ENCODE data around the gene DOCK4.

Gene DOCK4

DNA sequence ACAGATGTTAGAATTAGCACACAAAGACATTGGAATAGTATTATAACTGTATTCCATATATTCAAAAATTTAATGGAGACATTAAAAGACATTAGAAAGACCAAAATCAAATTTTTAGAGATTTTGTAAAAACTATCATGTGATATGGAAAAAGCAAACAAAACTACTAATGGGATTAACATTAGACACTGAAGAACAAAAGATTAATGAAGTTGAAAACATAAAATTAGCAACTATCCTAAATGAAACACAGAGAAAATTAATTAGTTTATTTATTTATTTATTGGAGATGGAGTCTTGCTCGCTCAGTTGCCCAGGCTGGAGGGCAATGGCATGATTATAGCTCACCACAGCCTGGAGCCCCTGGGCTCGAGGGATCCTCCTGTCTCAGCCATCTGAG, 158.8 kb downstream of the DOCK4 start:
- DNase-seq: no peak

DNA sequence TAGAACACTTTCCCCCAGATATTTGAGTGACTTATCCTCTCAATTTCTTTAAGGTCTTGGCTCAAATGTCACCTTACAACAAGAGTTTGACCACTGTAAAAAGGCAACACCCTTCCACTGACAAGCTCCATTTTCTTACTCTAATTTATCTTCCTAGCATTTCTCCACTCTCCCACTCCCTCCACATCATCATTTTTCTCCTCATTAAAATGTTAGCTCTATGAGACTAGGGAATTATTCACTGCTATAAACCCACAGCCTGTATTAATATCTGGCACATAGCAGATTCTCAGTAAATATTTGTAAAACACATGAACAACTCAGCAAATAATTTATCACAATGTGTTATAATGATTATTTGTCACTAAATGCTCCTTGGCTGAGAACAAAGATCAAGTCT, 161.0 kb downstream of the DOCK4 start:
- DNase-seq: no peak

DNA sequence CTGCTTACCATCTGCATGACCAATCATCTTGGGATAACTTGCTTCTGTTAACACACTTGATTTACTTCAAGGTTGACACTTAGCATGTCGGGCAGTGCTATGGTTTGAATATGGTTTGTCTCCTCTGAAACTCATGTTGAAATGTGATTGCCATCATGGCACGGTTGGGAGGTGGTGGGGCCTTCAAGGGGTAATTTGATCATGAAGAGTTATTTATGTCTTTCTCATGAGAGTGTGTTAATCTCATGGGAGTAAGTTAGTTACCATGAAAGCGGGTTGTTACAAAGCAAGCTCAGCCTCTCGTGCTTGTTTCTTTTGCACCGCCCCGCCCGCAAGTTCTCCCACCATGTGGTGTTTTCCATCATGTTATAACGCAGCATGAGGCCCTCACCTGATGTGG, 163.6 kb downstream of the DOCK4 start:
- DNase-seq: no peak

DNA sequence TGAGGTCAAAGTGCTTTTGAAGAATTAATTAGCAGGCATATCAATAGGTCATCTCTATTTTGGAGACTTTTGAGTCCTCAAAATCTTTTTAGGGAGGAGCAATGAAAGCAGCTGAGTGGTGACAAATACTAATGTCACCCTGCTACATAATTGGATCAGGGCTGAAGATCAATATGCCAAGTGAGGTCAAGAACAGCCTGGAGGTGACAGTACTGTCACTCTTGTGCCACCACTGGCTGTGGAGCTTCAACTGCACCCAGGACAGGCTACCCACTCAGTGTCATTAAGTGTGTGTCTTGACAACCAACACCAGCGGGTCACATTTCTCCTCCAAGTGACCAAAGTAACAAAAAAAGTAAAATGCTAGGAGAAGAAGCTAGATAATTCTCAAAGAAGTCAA, 167.8 kb downstream of the DOCK4 start:
- no peak for DNase-seq

DNA sequence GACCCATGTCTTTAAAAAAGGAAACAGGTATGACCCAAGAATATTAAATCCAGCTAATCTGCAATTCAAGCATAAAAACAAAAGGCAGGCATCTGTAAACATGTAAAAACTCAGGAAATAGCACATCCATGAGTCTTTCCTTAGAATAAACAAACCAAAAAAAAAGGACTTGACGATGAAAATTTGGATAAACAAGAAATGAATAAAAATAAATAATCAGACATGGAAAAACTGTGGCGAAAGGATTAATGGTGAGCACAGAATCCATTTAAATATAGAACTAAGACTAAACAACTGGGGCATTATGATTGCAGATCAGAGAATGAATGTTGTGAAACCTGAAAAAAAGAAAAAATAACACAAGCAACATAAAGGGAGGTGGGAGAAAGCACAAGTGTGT, 170.1 kb downstream of the DOCK4 start:
- no peak for DNase-seq

DNA sequence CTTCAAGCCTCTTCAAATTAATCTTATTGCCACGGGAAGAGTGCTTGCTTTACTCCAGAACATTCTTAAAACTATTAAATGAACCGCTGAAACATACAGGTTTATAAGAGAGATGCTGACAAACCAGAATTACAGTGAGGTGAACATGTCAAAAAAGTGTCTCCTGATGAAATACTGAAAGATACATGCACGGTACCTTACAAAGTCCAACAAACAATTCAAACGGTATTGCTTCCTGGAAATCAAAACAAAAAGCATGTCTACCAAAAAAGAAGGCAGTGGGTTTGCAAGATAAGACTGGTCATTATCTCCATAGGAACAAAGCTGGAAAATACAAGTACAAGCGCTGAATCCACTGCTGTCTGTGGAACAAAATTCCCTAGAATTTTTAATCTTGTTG, 174.5 kb downstream of the DOCK4 start:
- DNase-seq: no peak

DNA sequence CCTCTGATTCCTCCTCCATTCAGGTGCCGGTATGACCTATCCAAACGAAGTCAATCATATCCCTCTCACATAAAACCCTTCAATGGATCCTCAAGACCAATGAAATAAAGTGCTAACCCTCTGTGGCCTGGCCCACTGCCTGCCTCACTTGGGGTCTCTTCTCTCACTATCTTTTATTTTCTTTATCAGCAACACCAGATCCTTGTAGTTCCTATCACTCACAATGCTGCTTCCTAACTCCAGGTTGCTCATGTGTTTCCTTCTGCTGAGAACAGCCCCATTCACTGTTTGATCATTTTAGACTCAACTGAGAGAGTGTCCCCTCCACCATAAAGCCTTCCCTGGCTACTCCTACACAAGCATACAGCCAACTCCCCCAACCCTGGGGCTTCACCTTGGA, 180.6 kb downstream of the DOCK4 start:
- no peak for DNase-seq

DNA sequence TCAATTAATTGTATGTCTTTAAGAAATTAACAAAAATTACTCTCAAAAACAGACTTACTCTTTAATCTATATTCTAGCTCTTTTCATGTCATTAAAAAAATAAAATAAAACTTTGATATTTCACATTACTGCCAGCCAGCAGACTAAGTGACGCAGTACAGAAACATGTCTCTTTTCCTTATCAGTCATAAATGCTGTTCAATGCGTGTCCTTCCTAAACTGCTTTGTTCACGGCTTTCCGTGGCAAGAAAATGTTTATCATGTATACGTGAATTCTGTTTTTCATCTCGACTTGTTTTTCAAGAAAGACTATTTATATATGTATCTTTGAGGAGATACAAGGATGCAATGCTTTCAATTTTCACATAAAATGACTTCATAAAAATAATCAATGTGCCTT, 182.4 kb downstream of the DOCK4 start:
- DNase-seq: no peak

DNA sequence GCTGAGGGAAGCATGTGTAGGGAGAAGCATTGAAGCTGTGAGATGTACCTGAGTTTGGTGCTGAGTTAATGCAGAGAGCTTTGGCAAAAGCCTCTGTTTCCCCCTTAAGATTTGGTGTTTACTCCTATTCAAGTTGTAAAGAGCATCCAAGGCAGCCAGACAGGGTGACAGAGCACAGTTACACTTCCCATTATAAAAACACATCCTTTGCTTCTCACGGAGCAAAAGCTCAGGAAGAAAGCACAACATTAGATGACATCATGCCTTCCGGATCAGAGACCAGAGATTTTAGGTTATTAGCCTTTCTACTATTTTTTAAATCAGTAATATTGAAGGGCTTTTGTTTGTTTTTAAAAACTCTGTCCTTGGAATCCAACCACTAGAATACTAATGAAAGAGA, 182.9 kb downstream of the DOCK4 start:
- DNase-seq: no peak

DNA sequence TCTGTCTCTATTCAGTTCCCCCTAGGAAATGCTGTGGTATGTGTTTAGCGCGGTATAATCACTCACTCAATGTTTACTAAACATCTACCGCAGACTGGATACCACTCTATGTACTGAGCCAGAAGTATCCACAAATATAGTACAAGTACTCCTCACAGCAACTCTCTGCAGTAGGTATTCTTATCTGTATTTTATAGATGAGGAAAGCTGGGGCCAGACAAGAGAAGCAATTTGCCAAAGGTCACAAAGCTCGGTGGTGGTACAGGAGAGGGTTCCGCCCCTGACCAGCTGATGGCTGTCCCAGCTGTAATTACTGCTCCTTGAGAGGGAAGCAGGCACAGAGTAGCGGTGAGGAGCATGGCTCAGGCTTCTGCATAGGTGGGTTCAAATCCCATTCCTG, 184.1 kb downstream of the DOCK4 start:
- no peak for DNase-seq

DNA sequence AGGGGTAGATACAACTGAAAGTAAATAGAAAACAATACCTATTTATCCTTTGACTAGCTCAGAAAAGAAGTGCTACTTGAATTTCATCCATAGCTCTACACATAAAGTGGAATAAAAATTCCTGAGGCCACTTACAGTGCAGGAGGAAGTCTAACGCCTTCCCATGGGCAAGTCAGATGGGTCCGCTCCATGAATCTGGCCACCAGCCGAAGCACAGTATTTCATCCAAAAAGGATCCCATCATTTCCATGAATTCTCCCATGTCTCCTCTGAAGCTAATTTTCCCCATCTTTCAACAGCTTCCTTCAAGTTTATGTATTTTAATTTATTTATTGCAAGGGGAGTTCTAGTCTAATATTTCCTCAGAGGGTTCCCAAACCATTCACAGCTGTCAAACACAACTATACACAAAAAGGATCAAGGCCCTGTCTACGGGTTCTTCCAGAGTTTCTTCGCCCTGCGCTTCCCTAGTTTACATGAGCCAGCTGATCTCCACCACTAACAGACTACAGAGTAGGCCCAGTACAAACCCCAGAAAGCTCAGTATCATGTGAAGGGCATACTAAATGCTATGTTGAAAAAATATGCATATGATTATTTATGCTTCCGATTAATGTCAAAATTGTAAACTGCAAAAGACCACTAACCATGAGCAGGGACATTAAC, 184.7 kb downstream of the DOCK4 start:
- no peak for DNase-seq

DNA sequence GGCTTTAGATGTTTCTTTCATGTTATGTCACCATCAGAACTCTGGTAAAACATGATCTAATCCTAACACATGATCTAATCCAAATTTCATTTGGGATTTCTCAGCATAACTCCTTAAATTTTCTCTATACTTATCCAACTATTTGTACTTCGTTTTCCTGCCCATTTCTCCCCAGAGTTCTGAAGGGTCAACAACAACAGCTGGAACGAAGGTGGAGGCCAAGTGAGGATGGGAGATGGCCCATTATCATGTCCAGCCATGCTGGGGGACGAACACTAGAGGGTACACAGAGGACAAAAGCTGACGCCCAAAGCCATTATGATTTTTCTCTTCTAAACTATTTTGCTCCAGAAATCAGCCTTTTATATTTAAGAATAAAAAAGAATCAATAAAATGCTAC, 185.4 kb downstream of the DOCK4 start:
- no peak for DNase-seq

DNA sequence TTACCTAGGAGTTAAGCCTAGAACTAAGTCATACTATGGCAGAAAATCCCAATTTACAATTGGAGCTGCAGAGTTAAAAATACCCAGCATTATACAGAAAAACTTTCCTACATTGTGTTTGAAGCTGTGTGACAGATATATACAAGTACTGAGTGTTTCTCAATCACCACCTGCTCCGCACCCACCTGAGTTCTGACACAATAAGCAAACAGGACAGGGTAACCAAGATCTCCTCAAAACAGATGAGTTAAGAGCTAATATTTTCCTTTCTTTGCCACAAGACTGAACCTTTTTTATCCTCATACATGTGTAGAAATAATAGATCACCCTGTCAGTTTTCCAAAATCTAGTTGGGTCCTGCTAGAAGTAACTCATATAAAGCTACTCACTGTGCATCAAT, 186.3 kb downstream of the DOCK4 start:
- DNase-seq: no peak

DNA sequence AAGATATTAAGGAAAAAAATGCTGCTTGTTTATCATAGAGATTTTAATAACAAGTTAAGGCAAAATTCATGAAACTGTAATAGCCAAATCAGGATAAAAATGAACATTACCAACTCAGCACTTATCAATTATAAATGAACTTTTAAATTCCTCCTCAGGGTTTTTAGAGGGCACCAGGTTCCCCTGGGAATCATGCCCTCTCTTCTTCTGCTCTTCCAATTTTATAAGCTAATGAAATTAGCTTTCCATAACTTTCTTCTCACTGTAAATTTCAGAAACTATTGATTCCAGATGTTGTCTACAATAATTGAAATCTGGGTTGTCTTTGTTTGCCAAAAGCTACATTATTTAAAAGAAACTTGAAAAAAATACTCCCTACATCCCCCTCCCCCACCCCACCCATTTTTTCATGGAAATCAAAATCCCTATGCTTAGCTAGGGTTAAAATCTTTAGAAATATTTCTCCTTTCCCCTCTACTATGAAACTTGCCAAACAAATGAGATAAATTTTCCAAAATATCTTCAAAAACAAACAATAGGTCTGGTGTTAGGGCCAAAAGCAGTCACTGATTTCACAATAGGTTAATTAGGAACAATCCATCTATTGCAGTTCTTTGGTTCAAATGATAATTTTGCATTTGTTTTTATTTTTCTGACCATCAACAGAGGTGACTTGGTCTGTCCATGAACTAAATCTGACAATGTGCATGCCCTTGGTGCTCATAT, 187.7 kb downstream of the DOCK4 start:
- DNase-seq: no peak

DNA sequence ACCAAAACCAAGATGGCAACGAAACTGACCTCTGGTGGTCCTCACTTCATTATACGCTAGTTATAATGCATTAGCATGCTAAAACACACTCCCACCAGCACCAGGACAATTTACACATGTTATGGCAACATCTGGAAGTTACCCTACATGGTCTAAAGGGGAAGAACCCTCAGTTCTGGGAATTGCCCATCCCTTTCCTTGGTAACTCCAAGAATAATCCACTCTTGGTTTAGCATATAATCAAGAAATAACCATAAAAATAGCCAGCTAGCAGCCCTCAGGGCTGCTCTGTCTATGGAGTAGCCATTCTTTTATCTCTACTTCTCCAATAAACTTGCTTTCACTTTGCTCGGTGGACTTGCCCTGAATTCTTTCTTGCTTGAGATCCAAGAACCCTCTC, 191.1 kb downstream of the DOCK4 start:
- no peak for DNase-seq

DNA sequence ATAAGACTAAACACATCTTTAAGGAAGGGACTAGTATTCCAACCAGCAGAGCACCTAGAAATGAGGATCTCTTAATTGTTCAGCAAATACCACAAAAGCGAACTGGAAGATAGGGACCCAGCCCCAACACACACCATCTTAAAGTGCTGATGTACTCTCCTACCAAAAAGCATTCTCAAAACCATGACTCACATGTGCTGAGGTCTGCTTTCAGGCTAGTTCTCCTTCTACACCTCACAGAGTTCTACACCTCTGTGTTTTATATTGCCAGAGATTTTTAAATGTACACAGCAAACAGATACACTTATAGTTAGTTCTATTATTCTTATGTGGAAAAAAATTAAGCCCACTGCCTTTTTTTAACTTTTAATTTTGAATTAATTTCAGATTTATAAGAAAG, 191.9 kb downstream of the DOCK4 start:
- DNase-seq: no peak

DNA sequence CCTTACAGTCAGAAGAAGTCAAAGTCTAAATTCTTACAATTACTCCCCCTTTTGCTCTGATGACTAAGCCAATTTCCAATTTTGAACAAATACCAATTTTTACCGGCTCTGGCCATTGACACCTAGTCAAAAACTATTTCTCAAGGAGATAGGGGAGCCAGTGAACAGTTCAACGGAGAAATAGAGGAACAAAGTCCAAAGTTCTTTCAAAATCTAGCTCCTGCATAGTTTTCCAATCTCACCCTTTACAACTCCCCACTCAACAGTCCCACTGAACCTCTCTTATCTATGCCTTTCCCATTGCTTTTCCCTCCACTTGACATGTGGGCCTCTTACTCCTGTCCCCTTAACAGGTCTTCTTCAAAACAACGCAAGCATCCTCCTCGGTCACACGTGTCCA, 192.9 kb downstream of the DOCK4 start:
- DNase-seq: no peak

DNA sequence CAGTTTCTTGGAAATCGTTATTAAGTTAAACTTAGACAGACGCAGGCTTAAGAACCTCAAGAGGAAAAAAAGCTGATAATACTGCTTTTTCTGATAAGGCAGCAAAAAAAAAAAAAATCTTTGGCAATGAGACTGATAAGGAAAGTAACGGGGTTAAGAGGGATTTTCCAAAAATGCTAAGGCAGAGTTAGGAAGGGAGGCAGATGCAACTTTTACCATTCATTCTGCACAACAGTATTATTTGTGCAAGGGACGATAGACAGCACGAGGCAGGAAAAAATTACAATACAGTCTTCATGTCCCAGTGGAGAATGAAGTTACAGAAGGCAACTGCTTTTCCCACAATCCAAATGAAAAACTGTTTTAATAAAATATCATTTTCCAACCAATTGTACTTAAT, 194.0 kb downstream of the DOCK4 start:
- DNase-seq: no peak

DNA sequence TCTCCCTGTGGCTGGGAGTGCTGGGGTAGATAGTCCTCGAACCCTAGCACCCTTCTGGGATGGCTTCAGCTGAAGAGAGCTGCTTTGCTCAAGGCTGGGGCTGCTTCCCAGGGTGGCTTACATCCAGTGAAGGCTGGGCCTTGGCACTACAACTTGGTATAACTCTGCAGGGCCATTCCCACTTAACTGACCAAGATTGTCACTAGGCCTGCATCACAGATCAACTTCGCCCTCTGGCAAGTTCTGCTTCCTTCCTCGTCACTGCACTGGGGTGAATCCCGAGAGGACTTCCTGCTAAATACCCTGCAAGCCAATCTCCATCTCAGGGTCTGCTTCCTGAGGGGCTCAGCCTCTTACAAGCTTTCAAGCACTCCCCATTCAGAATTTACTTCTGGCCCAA, 195.2 kb downstream of the DOCK4 start:
- DNase-seq: no peak

DNA sequence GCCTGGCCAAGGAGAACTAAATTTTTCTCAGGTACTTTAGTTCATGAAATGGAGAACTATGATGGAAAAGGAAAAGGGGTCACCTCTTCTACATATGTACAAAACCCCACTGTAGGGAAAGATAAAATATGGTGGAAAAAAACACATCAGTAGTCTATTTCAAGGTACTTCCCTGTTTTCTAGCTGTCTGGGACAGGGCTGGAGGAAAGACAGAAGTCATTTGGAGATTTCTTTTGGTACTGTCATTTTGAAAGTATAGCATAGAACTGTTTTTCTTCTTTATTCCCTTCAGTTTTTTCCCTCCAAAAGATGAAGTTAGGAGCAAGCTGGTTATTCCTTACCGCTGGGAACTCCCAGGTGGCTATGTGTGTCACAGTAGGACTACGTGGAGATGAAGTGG, 196.1 kb downstream of the DOCK4 start:
- DNase-seq: no peak

DNA sequence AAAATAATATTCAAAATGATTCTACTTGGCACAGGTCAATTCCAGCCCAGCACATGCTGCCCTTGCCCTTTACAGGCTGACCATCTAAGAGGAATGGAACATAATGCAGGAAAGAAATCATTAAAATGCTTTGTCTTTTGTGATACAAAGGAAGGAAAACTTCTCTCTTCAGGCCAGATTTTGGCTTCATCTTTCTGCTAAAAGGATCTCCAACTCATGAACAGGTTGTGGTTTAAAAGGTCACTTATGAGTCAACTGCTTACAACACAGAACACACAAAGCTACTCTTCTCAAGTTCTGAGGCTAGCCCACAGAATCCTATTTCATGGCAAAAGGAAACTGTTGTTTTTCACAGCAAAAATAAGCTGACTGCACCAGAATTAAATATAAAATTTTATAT, 197.1 kb downstream of the DOCK4 start:
- no peak for DNase-seq

DNA sequence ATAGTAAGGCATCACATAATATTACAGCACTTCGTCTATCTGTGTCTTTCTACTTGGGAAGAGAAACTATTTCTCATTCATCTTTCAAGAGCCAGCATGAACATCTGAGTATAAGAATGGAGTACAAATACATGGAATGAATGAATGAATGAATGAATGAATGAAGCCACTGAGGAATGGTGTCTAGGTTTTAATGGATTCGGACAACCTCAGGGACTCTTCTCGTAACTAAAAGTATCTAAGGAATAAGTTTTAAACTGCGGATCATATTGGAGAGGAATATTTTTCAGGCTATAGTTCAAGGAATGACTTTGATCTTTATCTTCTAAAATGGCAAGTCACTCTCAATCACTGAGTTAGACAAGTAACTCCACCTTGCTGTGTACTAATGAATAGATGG, 199.0 kb downstream of the DOCK4 start:
- DNase-seq: no peak

DNA sequence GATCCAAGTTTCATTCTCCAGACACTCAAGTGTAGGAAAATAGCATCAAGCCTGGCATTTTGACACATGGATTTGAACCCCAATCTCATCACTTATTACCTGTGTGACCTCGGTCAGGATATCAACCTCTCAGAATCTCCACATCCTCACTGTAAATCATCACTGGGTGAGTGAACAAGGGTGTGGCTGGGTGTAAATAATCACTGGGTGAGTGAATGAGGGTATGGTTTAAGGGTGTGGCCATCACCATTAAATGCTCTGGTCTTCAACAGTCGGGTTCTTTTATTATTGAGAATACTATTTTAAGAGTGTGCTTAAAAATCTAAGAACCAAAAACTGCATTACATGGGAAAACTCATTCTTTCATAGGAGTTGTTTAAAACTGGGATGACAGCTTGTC, 200.1 kb downstream of the DOCK4 start:
- DNase-seq: no peak

DNA sequence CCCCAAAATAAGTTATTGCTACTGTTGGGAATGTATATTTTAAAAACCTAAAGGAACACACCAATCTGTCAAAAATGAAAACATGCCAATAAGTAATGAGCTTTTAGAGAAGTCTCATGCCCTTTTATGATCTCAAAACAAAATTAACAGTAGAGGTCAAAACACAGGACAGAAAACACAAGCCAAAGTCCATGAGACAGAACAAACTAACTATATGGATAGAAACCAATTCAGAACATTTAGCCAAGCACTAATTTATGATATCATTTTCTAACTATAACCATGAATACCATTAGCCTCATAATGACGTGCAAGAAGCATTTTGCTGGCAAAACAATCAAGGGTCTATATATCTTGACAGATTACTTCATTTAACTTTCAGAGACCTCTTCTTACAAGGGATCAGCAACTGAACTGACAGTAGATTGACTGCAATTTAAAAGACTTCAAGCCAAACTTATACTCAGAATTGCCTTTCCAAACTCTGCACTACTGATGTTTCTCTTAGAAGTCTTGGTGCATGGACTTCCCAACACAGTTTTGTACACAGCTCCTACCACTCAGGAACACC, 200.9 kb downstream of the DOCK4 start:
- DNase-seq: no peak
